Activated T-helper 9 cell treated with anti-CD3 and anti-CD28 coated beads, Interleukin-2, amount 50 U/mL, for 16 hours (primary cell): ENCODE measurements around the gene GPC5.

ENCODE experiments used
- DNase-seq: peaks from one replicate; pipeline ENCODE4 v3.0.0-alpha.2; 2020; ENCODE audit warnings: low read depth

GPC5 gene

DNA sequence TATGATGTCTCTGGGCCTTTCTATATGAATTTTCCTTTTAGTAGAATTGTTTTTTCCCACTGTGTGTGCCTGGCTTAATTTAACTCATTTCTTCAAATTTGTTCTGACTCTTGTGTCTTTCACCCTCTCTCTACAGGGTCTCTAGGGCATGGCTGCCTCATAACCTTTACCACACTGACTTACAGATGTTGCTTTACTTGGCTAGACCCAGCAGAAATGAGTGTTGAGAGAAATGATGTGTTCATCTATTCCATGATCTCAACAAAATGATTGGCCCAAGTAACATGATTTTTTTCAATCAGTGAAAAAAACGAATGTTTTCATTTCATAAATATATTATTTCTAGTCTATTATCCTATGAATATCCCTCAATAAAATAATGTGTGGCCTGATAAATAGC, 195.0 kb downstream of the GPC5 start:
- no peak for DNase-seq

- no peak for DNase-seq
Measured at GRCh38 chr13:91594061-91594460, 195.6 kb downstream of the GPC5 start.

DNA sequence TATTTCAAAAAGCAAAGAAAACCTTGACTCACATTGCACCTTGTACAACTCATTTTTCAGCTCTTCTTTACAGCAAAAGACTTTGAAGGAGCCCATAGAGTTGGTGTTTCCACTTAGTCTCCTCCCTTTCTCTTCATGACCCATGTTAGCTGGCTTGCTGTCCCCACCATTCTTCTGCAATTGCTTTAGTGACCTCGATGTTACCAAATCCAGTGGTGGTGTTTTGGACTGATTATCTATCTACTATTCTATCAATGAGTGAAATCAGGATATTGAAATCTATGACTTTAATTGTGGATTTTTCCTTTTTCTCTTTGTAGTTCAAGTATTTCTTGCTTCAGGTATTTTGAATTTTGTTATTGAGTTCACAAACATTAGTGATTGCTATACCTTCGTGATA, 197.3 kb downstream of the GPC5 start:
- no peak for DNase-seq

- DNase-seq, result no peak
Measured at GRCh38 chr13:91596842-91597241, 198.4 kb downstream of the GPC5 start.

DNA sequence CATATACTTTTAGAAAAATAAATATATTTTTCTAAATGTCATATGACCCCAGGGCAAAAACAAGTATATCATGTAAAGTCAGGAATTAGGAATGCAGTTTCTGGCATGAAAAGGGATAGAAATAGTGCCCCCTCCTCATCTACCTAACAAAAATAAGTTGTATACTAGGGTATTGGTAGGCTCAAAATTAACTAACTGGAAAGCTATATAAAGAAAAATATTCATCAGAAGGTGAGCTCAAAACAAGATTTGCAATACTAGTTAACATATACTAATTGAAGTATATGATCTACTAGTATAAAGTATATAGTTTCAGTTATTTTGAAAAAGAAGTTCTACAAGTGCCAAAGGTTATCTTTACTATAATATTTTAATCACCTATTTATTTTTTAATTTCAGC, 200.2 kb downstream of the GPC5 start:
- DNase-seq, result no peak

- no peak for DNase-seq
Measured at GRCh38 chr13:91601273-91601672, 202.9 kb downstream of the GPC5 start.

GRCh38 chr13:91601807-91602206, 203.4 kb downstream of the GPC5 start:
- DNase-seq, result no peak

DNA sequence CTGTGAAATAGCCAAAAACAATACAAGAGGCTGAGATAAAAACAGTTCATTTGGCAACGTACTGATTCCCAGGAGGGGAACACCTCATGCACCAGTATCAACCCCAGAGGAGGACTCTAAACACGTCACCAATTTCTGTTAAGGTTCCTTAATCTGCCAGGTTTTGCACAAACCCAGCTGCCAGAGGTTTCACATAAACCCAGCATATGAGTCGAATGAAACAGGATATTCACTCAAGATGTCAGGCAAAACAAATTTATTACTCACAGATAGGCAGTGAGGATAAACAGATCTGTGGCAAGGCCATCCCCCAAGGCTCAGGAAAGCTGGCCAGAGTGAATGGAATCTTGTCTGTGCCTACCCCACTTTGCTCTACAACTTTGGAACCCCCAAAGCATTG, 210.9 kb downstream of the GPC5 start:
- no peak for DNase-seq

DNA sequence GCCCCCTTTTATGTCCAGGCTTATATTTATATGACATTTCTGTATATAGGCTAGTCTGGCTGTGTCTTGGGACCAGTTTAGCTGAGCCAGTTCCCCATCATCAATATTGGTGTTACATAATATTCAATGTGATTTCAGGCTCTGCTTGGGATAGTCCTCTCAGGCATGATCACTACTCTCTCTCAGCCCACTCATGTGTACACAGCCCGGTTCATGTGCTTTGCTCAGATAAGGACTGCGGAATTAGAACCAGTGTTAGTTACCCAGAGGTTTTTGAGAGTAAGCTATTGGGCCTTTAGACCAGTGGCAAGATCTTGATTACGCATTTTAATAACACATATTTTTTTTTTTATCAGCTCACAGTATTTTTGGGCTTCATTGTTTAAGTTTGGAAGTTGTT, 219.9 kb downstream of the GPC5 start:
- no peak for DNase-seq

GRCh38 chr13:91620670-91621141, 222.3 kb downstream of the GPC5 start:
- DNase-seq, result no peak

DNA sequence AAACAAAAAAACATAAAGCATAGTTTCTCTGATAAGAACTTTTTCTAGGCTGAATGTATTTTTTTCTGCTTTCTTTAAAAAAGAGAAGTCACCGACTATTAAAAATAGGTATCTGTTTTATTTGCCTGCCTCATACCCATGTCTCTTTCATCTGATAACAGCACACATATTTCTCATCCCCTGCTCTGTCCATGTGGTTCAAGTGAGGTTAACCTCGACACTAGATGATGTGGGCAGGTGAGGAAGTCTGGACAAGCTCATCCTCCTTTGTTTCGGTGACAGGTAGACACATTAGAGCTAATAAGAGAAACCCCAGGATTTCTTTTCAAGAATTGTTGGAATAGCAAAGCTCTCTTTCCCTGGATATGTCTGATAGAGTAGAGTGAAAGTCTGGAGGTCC, 222.7 kb downstream of the GPC5 start:
- no peak for DNase-seq

GRCh38 chr13:91621963-91622362, 223.5 kb downstream of the GPC5 start:
- no peak for DNase-seq

- DNase-seq, result no peak
Measured at GRCh38 chr13:91622778-91623550, 224.5 kb downstream of the GPC5 start.

DNA sequence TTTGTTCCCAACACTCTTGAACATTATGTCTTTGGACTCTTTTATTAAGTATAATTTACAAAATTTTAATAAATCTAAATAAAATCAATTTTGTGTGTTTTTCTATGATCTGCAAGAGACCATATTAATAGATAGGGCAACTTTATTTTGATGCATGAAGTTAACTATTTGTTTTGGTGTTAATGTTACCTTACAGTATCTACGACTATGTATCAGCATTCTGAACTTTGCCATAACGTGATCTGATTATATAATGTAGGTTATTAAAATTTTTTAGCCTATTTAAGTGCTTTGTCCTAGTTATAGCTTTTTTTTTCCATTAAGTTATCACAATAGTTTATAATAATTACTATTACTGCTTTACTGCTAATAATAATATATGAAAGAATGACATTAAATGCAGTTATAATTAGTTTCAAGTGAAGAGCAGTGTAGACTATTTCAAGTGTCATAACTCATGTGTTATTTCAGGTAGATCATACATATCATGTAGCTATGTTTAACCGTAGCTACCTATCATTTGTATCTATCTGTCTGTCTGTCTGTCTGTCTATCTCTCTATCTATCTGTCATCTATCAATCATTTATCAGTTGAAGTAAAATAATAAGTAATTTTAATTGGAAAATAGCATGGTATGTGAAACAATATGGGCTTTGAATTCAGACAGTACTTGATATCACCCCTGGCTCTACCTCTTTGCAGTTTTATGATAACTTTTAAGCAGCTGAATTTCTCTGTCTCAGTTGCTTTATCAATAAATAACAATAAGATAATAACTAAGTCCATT, 229.7 kb downstream of the GPC5 start:
- no peak for DNase-seq

DNA sequence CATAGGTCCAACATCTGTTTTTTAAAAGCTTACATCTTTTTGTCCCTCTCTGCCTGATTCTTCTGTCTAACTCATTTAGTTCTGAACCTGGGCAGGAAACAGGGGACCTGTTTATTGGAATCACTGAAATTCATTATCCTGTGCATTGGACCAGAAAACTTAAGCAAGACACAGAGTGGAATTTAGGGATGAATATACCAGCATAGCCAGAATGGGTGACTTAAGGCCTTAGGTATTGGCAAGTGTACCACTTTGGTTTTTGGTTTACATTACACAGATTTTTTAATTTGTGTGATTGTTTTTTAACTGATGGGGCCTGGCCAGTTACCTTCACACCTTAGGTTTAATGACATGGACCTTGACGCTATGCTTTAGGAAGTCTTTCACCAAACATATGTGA, 232.5 kb downstream of the GPC5 start:
- DNase-seq, result no peak

- DNase-seq, result no peak
Measured at GRCh38 chr13:91632086-91632485, 233.7 kb downstream of the GPC5 start.

- no peak for DNase-seq
Measured at GRCh38 chr13:91639330-91639729, 240.9 kb downstream of the GPC5 start.

DNA sequence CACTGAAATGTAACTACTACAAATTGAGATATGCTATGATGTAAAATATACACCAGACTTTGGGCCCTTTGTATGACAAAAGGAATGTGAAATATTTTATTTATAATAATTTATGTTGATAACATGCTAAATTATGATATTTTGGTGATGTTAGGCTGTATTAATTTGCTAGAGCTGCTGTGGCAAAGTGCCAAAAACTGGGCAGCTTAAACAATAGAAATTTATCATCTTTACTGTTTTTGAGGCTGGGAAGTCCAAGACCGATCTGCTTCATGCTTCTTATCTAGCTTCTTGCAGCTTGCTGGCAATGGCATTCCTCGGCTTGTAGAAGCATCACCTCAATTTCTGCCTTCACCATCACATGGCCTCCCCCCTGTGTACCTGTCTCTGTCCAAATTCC, 245.0 kb downstream of the GPC5 start:
- DNase-seq, result no peak

DNA sequence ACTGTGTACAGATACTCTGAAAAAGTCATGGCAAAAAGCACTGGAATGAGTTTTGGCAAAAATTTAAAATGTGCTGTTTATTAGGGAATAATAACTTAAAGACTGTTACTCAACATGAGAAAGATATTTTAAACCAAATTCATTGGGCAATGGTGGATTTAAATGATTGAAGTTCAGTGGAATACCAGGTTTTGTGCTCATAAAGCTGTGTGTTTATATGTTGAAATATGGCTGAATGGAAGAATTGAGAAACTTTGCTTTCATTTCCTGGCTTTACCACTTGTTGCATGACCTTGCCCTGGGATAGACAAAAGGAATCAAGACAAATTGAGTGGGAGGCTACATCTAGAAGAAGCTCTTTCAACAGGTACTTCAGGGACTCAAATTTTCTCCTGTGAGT, 246.4 kb downstream of the GPC5 start:
- DNase-seq, result no peak

GRCh38 chr13:91647361-91647990, 249.1 kb downstream of the GPC5 start:
- DNase-seq, result no peak

DNA sequence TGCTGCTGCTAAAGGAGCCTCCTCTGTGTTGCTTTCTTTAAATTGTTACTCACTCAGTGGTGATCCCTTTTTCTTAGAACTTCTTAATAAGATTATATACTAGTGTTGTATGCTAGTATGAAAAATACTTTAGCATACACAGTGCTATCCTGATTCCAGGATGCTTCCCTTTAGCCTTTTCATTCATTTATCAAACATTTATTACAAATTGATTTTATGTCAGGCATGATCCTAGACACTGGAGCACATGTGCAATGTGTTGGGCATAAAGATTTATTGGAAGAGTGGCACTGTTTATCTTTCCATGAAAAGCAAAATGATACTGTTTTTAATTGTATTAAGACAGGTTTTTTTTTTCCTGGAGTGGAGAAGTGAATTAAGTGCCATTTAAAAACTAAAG, 249.6 kb downstream of the GPC5 start:
- DNase-seq, result no peak

- no peak for DNase-seq
Measured at GRCh38 chr13:91649456-91649855, 251.0 kb downstream of the GPC5 start.
